ENCODE measurements around the gene NOTCH1.
A peak's percentile ranks its signal among the peaks of the same experiment; 100 is the strongest.

NOTCH1 gene

GRCh38 chr9:136518623-136519022, 27.2 kb downstream of the NOTCH1 start:
- Histone ChIP-seq H3K79me1 (ENCODE audit: low read depth, low read length) (peaks cover 48% of the 10 kb centered on the region), H4K8ac (ENCODE audit: low read depth, low read length) (peak overlapping the region; percentile 17), H4K91ac (ENCODE audit: low read depth, low read length, poor library complexity) (no peak overlapping the region), H2AFZ (ENCODE audit: low read length) (no peak overlapping the region), H3K4me3 (ENCODE audit: low read length in 2 of 2) (no peak overlapping the region), H3K18ac (ENCODE audit: low read length) (peak overlapping the region; percentile 57), H2BK15ac (ENCODE audit: low read length) (no peak overlapping the region), H3K27me3 (ENCODE audit: control insufficient read depth in 3 of 3, insufficient read depth in 3 of 3, low read depth in 1 of 3, low read length in 3 of 3) (no peaks in the 10 kb centered on the region), H2BK120ac (ENCODE audit: low read depth, low read length) (no peak overlapping the region), H3K9ac (ENCODE audit: low read depth, low read length, poor library complexity) (no peak overlapping the region), H2BK12ac (ENCODE audit: low read length) (no peak overlapping the region), H3K4me2 (ENCODE audit: insufficient read depth, low read length, poor library complexity, severe bottlenecking) (no peak overlapping the region), H3K4me1 (ENCODE audit: control insufficient read depth in 2 of 2, insufficient read depth in 1 of 2, low read depth in 1 of 2, low read length in 2 of 2) (no peaks in the 10 kb centered on the region), H3K23ac (ENCODE audit: low read depth, low read length, poor library complexity) (peak overlapping the region; percentile 10), H3K36me3 (replicated peaks in 1 of 2; ENCODE audit: control insufficient read depth in 2 of 2, insufficient read depth in 2 of 2, low read length in 2 of 2) (peaks cover 75 to 91% of the 10 kb centered on the region in 2 donors), H3K14ac (ENCODE audit: low read length) (peak overlapping the region; percentile 89), H2AK5ac (ENCODE audit: low read depth, low read length) (no peak overlapping the region), H3K4ac (ENCODE audit: low read length) (no peak overlapping the region), H3K9me3 (replicated peaks in 1 of 2; ENCODE audit: control insufficient read depth in 2 of 2, insufficient read depth in 1 of 2, low read depth in 1 of 2, low read length in 2 of 2) (no peaks in the 10 kb centered on the region), H3K27ac (replicated peaks; ENCODE audit: low read length) (no peak overlapping the region), H2BK5ac (ENCODE audit: low read length) (no peak overlapping the region)
- no peak for DNase-seq (ENCODE audit: low spot score)
- no CpG with 5 or more reads among the region's 18 CpGs for WGBS, 2 donors (ENCODE audit: extremely low coverage in 2 of 2, insufficient read length in 2 of 2, insufficient replicate concordance in 1 of 2)

DNA sequence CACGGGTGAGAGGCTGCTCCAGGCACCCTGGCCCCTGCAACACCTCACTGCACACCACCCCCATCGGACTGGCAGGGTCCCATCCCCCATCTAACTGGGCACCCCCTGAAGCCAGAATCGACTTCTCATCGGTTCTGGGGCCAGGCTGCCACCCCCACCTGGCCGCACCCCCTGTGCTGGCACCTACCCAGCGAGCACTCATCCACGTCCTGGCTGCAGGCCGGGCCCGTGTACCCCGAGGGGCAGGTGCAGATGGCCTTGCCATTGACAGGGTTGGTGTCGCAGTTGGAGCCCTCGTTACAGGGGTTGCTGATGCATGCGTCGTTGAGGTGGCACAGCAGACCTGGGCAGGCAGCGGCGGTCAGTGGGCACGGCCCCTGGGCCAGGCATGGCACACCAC, 27.9 kb downstream of the NOTCH1 start:
- no peak overlapping the region for H2AFZ ChIP-seq (ENCODE audit: low read length)
- H2BK12ac ChIP-seq (ENCODE audit: low read length), result peak overlapping the region; percentile 84
- H2BK5ac ChIP-seq (ENCODE audit: low read length), result no peak overlapping the region
- H3K4ac ChIP-seq (ENCODE audit: low read length), result peak overlapping the region; percentile 37
- peak overlapping the region; percentile 25 for H3K23ac ChIP-seq (ENCODE audit: low read depth, low read length, poor library complexity)
- H3K79me1 ChIP-seq (ENCODE audit: low read depth, low read length), result peaks cover 42% of the 10 kb centered on the region
- no peaks in the 10 kb centered on the region for H3K27me3 ChIP-seq (ENCODE audit: control insufficient read depth in 3 of 3, insufficient read depth in 3 of 3, low read depth in 1 of 3, low read length in 3 of 3)
- H2BK15ac ChIP-seq (ENCODE audit: low read length), result no peak overlapping the region
- no peak overlapping the region for H2BK120ac ChIP-seq (ENCODE audit: low read depth, low read length)
- H3K4me2 ChIP-seq (ENCODE audit: insufficient read depth, low read length, poor library complexity, severe bottlenecking), result no peak overlapping the region
- no peak overlapping the region for H3K27ac ChIP-seq (replicated peaks; ENCODE audit: low read length)
- H3K4me3 ChIP-seq (ENCODE audit: low read length in 2 of 2), result peak overlapping the region in 1 of 2 donors; percentile 2
- H3K9ac ChIP-seq (ENCODE audit: low read depth, low read length, poor library complexity), result no peak overlapping the region
- H4K8ac ChIP-seq (ENCODE audit: low read depth, low read length), result peak overlapping the region; percentile 4
- no CpG with 5 or more reads among the region's 17 CpGs for WGBS, 2 donors (ENCODE audit: extremely low coverage in 2 of 2, insufficient read length in 2 of 2, insufficient replicate concordance in 1 of 2)
- peak overlapping the region; percentile 44 for H3K14ac ChIP-seq (ENCODE audit: low read length)
- H3K9me3 ChIP-seq (replicated peaks in 1 of 2; ENCODE audit: control insufficient read depth in 2 of 2, insufficient read depth in 1 of 2, low read depth in 1 of 2, low read length in 2 of 2), result peaks cover 0 to 1% of the 10 kb centered on the region in 2 donors
- DNase-seq (ENCODE audit: low spot score), result no peak
- no peak overlapping the region for H4K91ac ChIP-seq (ENCODE audit: low read depth, low read length, poor library complexity)
- H3K4me1 ChIP-seq (ENCODE audit: control insufficient read depth in 2 of 2, insufficient read depth in 1 of 2, low read depth in 1 of 2, low read length in 2 of 2), result peaks cover 0 to 3% of the 10 kb centered on the region in 2 donors
- peak overlapping the region; percentile 38 for H3K18ac ChIP-seq (ENCODE audit: low read length)
- H3K36me3 ChIP-seq (replicated peaks in 1 of 2; ENCODE audit: control insufficient read depth in 2 of 2, insufficient read depth in 2 of 2, low read length in 2 of 2), result peaks cover 76 to 91% of the 10 kb centered on the region in 2 donors
- H2AK5ac ChIP-seq (ENCODE audit: low read depth, low read length), result peak overlapping the region; percentile 28

GRCh38 chr9:136517012-136517743, 28.7 kb downstream of the NOTCH1 start:
- H3K79me1 ChIP-seq (ENCODE audit: low read depth, low read length), result peaks cover 34% of the 10 kb centered on the region
- no peak overlapping the region for H3K4me2 ChIP-seq (ENCODE audit: insufficient read depth, low read length, poor library complexity, severe bottlenecking)

DNA sequence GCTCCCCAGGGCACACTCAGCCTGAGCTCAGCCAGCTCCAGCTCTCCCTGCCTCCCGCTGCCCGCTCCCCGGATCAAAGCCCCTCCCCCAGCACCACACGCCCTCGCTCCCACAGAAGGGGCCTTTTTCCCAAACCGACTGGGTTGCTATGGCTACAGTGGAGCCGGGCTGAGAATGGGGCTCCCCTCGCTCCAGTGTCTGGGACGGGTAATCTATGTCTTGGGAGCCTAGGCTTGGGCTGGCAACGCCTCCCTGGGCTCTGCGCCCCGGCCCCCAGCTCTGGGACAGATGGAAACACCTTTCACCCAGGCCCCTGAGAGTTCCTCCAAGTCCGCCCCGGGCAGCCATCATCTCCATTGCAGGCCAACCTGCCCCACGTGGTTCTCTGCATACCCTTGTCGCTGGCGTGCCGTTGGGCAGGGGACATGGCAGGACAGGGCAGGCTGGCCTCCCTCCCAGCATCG, 29.6 kb downstream of the NOTCH1 start:
- no peak for DNase-seq (ENCODE audit: low spot score)
- no CpG with 5 or more reads among the region's 19 CpGs for WGBS, 2 donors (ENCODE audit: extremely low coverage in 2 of 2, insufficient read length in 2 of 2, insufficient replicate concordance in 1 of 2)
- Histone ChIP-seq H3K36me3 (replicated peaks in 1 of 2; ENCODE audit: control insufficient read depth in 2 of 2, insufficient read depth in 2 of 2, low read length in 2 of 2) (peaks cover 77 to 94% of the 10 kb centered on the region in 2 donors), H3K27me3 (ENCODE audit: control insufficient read depth in 3 of 3, insufficient read depth in 3 of 3, low read depth in 1 of 3, low read length in 3 of 3) (no peaks in the 10 kb centered on the region), H3K4ac (ENCODE audit: low read length) (no peak overlapping the region), H3K4me3 (ENCODE audit: low read length in 2 of 2) (no peak overlapping the region), H3K23ac (ENCODE audit: low read depth, low read length, poor library complexity) (peak overlapping the region; percentile 1), H2BK5ac (ENCODE audit: low read length) (no peak overlapping the region), H2BK15ac (ENCODE audit: low read length) (no peak overlapping the region), H3K9me3 (replicated peaks in 1 of 2; ENCODE audit: control insufficient read depth in 2 of 2, insufficient read depth in 1 of 2, low read depth in 1 of 2, low read length in 2 of 2) (peaks cover 0 to 2% of the 10 kb centered on the region in 2 donors), H2AK5ac (ENCODE audit: low read depth, low read length) (peak overlapping the region; percentile 6), H3K27ac (replicated peaks; ENCODE audit: low read length) (no peak overlapping the region), H3K4me2 (ENCODE audit: insufficient read depth, low read length, poor library complexity, severe bottlenecking) (no peak overlapping the region), H3K79me1 (ENCODE audit: low read depth, low read length) (peaks cover 36% of the 10 kb centered on the region), H2BK12ac (ENCODE audit: low read length) (peak overlapping the region; percentile 41), H2BK120ac (ENCODE audit: low read depth, low read length) (no peak overlapping the region), H3K18ac (ENCODE audit: low read length) (no peak overlapping the region), H3K4me1 (ENCODE audit: control insufficient read depth in 2 of 2, insufficient read depth in 1 of 2, low read depth in 1 of 2, low read length in 2 of 2) (peaks cover 0 to 14% of the 10 kb centered on the region in 2 donors), H4K91ac (ENCODE audit: low read depth, low read length, poor library complexity) (no peak overlapping the region), H4K8ac (ENCODE audit: low read depth, low read length) (no peak overlapping the region), H3K14ac (ENCODE audit: low read length) (no peak overlapping the region), H3K9ac (ENCODE audit: low read depth, low read length, poor library complexity) (peak overlapping the region; percentile 77), H2AFZ (ENCODE audit: low read length) (no peak overlapping the region)

More at GRCh38 chr9:136517012-136517743, 28.7 kb downstream of the NOTCH1 start:
- peak overlapping the region; percentile 80 for H3K23ac ChIP-seq (ENCODE audit: low read depth, low read length, poor library complexity)
- H2BK12ac ChIP-seq (ENCODE audit: low read length), result peak overlapping the region; percentile 84
- H3K36me3 ChIP-seq (replicated peaks in 1 of 2; ENCODE audit: control insufficient read depth in 2 of 2, insufficient read depth in 2 of 2, low read length in 2 of 2), result peaks cover 73 to 91% of the 10 kb centered on the region in 2 donors
- H2BK15ac ChIP-seq (ENCODE audit: low read length), result no peak overlapping the region
- H3K27me3 ChIP-seq (ENCODE audit: control insufficient read depth in 3 of 3, insufficient read depth in 3 of 3, low read depth in 1 of 3, low read length in 3 of 3), result no peaks in the 10 kb centered on the region
- peak overlapping the region; percentile 71 for H3K18ac ChIP-seq (ENCODE audit: low read length)
- no peak overlapping the region for H4K91ac ChIP-seq (ENCODE audit: low read depth, low read length, poor library complexity)
- no peak for DNase-seq (ENCODE audit: low spot score)
- H2BK120ac ChIP-seq (ENCODE audit: low read depth, low read length), result no peak overlapping the region
- no peak overlapping the region for H2BK5ac ChIP-seq (ENCODE audit: low read length)
- peak overlapping the region; percentile 60 for H3K9ac ChIP-seq (ENCODE audit: low read depth, low read length, poor library complexity)
- H3K4ac ChIP-seq (ENCODE audit: low read length), result peak overlapping the region; percentile 66
- peak overlapping the region; percentile 28 for H2AK5ac ChIP-seq (ENCODE audit: low read depth, low read length)
- H3K9me3 ChIP-seq (replicated peaks in 1 of 2; ENCODE audit: control insufficient read depth in 2 of 2, insufficient read depth in 1 of 2, low read depth in 1 of 2, low read length in 2 of 2), result peaks cover 0 to 2% of the 10 kb centered on the region in 2 donors
- peak overlapping the region; percentile 98 for H4K8ac ChIP-seq (ENCODE audit: low read depth, low read length)
- peak overlapping the region; percentile 56 for H3K14ac ChIP-seq (ENCODE audit: low read length)
- WGBS, 2 donors (ENCODE audit: extremely low coverage in 2 of 2, insufficient read length in 2 of 2, insufficient replicate concordance in 1 of 2), result no CpG with 5 or more reads among the region's 37 CpGs
- peaks cover 0 to 7% of the 10 kb centered on the region in 2 donors for H3K4me1 ChIP-seq (ENCODE audit: control insufficient read depth in 2 of 2, insufficient read depth in 1 of 2, low read depth in 1 of 2, low read length in 2 of 2)
- no peak overlapping the region for H3K27ac ChIP-seq (replicated peaks; ENCODE audit: low read length)
- H3K4me3 ChIP-seq (ENCODE audit: low read length in 2 of 2), result peak overlapping the region in 1 of 2 donors; percentile 2
- no peak overlapping the region for H2AFZ ChIP-seq (ENCODE audit: low read length)
